Fibroblast of peridontal ligament (primary cell): ENCODE measurements around the gene CHCHD2.
"Not testable (repeated sequence)": the region's sequence is repeated elsewhere in the genome, so short reads cannot be mapped to it uniquely, and the experiment has no call there.

Source experiments
- DNase-seq: peaks from one replicate; pipeline ENCODE4 v3.0.0-alpha.2; 2010; ENCODE audit errors: extremely low read depth

Gene CHCHD2, protein sequence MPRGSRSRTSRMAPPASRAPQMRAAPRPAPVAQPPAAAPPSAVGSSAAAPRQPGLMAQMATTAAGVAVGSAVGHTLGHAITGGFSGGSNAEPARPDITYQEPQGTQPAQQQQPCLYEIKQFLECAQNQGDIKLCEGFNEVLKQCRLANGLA

DNA sequence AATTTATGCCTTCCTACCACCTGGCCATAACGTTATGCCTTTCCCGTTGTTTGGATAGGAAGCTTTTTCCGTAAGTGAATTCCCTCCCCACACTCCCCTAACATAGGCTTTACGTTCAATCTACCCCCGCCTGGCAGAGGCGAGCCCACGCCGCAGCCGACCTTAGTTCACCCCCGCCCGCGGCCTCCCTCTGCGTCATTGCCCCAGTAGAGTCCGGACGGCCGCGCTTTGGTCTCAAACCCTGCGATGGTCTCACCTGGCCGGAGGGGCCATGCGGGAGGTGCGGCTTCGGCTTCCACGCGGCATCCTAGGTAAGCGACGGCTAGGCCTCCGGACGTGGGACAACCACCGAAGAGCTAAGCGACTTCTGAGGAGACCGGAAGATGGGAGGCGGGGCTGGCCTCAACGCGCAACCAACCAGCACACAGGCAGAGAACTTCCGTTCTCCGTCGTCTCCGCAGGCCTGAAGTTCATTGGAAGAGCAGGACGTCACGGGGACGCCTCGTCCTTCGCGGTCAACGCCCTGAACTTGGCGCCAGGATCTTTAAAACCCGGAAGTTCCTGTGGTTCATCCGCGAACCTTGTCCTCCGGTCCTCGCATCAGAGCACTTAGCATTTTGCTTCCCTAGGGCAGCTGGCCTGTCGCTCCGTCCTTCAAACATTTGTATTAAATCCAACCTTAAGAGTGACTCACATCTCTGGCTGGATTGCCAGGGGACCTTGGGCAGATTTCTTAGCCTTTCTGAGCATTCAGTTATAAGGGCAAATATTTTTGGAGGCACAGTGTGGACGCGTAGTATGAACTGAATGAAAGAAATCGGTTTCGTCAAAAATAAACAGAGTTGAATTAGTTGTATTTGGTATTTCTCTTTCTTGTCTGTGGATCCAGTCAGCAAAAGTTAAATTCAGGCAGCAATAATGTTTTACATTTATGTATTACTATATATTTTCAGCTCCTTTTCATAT lies at the start of gene CHCHD2:
Gene CHCHD2, minus strand, starts transcription at position 369 of the 966 bp plus-strand sequence. Its CDS starts 63 bp downstream, at position 306.
- DNase-seq, result peak; percentile 99

DNA sequence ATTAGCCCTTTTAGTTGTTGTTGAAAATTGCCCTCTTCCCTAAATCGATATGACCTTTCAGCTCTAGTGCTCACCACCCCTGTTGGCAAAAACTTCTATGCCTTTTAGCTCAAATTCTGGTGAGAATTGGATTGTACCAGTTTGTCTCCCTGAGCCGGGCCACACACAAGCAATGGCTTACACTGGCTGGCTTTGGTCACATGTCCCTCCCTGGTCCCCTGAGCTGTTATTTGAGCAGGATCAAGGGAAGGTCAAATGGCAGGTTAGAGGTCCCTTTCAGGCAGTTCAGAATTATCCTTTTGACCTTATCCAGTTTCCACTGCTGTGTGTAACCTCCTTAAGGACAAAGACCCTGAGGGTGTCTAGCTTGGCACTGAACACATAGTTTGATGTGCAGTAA lies 24.8 kb upstream of the CHCHD2 start:
- not testable (repeated sequence) for DNase-seq

DNA sequence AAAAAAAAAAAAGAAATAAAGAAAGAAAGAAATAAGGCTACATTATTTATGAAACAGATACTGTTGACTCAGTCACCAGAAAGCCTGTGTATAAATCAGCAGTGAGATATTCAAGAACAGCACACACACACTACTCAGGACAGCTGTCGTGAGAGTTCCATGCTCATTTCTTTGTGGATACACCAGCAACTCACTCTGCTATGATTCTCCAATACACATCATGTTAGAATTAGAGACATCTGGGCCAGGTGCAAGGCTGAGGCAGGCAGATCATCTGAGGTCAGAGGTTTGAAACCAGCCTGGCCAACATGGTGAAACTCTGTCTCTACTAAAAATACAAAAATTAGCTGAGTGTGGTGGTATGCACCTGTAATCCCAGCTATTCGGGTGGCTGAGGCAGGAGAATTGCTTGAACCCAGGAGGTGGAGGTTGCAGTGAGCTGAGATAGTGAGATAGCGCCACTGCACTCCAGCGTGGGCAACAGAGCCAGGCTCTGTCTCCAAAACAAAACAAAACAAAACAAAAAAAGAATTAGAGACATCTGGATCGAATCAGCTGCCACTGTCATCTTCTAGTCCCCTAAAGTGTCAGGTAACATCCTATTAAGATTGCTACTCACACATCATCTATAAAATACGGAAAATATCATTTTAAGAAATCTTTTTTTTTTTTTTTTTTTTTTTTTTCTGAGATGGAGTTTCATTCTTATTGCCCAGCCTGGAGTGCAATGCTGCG lies 21.1 kb upstream of the CHCHD2 start:
- no peak for DNase-seq

DNA sequence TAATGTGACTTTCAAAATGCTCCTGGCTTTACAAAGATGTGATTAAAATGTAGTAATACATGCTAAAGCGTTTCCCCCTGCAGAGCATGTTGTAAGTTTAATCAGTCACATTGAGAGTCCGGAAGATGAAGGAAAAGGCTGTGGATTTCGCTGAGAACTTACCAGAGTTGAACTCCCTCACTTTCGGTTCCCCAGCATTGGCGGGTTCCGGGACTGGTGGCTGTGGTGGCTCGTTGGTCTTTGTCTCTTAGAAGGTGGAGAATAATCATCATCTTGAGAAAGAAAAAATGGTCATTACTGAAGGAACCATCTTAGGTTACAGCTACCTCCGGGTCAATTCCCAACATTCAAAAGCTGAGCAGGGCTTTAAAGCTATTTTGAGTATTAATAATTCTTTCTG lies 19.6 kb upstream of the CHCHD2 start:
- DNase-seq, result no peak

DNA sequence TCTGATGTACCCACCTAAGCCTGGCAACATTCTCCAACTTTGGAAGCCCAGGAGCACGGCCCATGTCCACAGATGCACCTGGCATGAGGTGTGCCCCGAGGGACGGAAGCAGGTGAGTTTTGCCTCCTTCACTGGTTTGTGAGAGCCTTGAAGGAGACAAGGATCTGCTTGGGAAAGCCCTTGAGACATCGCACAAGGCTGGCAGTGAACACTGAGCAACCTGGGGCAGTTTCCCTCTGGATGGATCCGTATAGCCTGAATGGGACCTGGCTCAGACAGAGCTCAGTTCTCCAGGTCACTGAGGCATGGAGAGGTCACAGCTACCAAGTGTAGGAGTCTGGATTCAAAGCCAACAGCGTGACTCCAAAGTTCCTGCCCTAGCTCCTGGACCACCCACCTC lies 18.7 kb upstream of the CHCHD2 start:
- no peak for DNase-seq

DNA sequence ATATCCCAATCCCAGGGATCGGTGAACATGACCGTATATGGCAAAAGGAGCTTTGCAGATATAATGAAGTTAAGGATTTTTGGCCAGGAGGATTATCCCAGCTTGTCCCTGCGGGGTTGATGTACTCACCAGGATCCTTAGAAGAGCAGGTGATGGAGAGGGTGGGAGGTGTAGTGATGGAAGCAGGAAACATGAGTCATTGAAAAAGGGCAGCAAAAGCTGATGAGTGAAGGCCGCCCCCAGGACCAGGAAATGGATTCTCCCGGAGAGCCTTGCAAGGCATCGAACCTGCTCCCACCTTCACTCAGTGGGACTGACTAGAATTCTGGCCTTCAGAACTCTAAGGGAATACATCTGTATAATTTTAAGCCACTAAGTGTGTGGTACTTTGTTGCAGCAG lies 15.2 kb upstream of the CHCHD2 start:
- DNase-seq, result no peak

DNA sequence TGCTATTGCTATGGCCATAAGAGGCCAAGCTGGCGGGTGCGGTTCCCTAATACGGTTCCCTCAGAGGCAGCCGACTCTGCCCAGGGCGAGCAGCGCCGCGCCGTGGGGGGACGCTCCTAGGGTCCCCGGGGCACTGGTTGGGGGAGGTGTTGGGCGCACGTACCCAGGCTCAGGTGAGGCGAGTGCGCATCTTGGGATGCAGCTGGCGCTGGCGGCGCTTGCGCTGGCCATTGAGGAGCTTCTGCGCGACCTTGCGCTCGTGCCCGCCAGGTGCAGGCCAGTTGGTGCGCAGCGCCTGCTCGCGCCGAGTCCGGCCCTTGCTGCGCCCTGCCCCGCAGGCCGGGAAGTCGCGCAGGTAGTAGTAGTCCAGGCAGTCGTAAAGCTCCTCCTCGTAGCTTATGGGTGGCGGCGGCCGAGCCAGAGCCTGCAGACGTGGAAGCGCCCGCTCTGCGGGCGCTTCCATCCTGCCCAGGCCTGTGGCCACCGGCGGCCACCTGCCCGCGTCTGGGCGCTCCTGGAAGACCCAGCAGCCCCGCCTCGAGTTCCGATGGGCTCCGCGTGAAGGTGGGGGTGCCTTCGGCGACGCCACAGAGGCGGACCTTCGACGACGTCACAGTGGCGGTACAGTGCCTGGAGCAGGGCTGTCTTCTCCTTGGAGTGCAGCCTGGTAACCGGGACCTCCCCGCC lies 9.7 kb upstream of the CHCHD2 start, which contains the start of gene NUPR2:
Gene NUPR2, minus strand, starts transcription at position 566 of the 687 bp plus-strand sequence. Its CDS starts 103 bp downstream, at position 463.
- DNase-seq, result no peak

DNA sequence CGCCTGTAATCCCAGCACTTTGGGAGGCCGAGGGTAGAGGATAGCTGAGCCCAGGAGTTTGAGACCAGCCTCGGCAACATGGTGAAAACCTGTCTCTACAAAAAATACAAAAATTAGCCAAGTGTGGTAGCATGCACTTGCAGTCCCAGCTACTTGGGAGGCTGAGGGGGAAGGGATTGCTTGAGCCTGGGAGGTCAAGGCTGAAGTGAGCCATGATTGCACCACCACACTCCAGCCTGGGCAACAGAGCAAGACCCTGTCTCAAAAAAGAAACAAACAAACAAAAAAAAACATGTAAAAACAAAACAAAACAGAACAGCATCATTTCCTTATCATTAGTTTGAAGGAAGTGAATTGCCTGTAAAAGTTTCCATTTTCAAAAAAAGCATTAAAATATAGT lies 6.0 kb upstream of the CHCHD2 start:
- not testable (repeated sequence) for DNase-seq

DNA sequence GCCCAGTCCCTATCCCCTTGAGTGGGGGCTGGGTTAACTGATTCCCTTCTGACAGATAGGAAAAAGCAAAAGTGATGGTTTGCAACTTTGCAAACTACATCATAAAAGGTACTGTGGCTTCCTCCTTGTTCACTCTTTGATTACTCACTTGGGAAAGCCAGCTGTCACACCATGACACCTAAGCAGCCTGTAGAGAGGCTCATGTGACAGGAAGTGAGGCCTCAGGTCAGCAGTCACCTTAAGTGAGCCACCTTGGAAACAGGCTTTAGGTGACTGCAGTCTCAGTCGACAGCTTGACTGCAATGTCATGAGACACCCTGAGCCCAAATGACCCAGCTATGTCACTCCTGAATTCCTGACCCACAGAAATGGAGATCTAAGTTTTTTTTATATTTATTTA lies 4.3 kb upstream of the CHCHD2 start:
- DNase-seq, result no peak

DNA sequence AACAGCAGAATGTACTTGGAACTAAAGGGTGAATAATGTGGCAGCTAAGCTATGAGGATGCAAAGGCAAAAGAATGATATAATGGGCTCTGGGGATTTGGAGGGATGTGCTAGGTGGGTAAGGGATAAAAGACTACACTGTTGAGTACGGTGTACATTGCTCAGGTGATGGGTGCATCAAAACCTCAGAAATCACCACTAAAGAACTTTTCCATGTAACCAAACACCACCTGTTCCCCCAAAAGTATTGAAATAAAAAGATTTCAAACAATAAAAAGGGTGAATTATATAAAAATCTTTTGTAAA lies 1.6 kb upstream of the CHCHD2 start:
- DNase-seq, result no peak

DNA sequence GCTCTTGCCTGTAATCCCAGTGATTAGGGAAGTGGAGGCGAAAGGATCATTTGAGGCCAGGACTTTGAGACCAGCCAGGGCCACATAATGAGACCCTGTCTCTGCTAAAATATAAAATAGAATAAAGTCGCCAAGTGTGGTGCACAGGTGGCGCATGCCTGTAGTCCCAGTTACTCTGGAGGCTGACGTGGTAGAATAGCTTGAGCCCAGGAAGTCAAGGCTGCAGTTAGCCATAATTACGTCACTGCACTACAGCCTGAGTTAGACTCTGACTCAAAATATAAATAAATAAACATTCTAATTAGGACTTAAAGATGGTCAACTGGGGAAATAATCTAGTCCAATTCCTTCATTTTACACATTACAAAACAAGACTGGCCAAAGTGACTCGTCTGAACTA lies 768 bp downstream of the CHCHD2 start:
- peak; percentile 84 for DNase-seq

DNA sequence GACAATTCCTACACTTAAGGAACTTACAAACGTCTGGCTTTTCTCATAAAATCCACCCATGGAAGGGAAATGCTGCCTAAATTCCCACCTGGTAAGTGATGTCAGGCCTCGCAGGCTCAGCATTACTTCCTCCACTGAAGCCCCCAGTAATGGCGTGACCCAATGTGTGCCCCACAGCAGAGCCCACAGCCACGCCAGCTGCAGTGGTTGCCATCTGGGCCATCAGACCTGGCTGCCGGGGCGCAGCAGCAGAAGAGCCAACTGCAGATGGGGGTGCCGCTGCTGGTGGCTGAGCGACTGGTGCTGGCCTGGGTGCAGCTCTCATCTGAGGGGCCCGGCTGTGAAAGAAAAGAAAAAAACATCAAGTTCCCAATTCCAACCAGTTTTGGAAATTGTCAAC lies 2.1 kb downstream of the CHCHD2 start:
- DNase-seq, result not testable (repeated sequence)

DNA sequence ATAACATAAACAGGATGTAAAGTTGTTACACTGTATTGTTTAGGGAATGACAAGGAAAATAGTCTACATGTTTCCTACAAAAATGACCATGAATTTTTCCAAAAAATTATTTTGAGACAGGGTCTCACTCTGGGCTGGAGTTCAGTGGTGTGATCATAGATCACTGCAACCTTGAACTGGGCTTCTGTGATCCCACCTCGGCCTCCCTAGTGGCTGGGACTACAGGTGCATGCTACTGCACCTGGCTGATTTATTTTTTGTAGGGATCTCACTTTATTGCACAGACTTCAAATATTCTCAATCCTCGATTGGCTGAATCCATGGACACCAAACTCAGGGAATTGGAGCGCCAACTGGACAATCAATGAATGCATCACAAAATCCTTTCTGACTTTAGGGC lies 6.6 kb downstream of the CHCHD2 start:
- DNase-seq, result no peak

DNA sequence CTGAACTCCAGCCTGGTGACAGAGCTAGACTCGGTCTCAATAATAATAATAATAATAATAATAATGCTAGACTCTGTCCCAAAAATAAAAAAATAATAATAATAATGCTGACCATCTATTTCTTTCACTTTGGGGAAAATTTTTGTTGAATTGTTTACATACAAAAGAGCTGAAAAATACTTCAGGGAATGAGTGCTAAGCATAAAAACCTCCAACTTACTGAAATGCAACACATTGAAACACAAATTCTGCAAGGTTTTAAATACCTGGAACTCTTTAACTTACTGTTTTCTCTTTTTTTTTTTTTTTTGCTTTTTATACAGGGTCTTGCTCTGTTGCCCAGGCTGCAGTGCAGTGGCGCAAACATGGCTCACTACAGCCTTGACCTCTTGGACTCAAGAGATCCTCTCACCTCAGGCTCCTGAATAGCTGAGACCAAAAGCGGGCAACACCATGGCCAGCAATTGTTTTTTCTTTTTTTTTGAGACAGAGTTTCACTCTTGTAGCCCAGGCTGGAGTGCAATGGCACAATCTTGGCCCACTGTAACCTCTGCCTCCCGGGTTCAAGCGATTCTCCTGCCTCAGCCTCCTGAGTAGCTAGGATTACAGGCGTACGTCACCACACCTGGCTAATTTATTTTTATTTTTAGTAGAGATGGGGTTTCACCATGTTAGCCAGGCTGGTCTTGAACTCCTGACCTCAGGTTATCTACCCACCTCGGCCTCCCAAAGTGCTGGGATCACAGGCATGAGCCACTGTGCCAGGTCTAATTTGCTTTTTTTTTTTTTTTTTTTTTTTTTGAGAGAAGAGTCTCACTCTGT lies 7.9 kb downstream of the CHCHD2 start:
- peak; percentile 34 for DNase-seq

DNA sequence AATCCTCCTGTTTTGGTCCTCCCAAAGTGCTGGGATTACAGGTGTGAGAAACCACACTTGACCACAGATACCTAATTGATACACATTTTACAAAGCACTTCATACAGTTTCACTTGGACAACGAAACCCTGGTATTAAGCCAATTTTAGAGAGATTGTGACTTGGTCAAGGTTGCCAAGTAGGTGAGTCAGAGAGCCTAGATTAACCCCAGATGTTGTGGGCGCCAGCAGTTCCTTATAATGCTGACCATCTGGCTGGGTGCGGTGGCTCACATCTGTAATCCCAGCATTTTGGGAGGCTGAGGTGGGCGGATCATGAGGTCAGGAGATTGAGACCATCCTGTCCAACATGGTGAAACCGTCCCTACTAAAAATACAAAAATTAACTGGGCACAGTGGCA lies 8.6 kb downstream of the CHCHD2 start:
- DNase-seq, result peak; percentile 98

DNA sequence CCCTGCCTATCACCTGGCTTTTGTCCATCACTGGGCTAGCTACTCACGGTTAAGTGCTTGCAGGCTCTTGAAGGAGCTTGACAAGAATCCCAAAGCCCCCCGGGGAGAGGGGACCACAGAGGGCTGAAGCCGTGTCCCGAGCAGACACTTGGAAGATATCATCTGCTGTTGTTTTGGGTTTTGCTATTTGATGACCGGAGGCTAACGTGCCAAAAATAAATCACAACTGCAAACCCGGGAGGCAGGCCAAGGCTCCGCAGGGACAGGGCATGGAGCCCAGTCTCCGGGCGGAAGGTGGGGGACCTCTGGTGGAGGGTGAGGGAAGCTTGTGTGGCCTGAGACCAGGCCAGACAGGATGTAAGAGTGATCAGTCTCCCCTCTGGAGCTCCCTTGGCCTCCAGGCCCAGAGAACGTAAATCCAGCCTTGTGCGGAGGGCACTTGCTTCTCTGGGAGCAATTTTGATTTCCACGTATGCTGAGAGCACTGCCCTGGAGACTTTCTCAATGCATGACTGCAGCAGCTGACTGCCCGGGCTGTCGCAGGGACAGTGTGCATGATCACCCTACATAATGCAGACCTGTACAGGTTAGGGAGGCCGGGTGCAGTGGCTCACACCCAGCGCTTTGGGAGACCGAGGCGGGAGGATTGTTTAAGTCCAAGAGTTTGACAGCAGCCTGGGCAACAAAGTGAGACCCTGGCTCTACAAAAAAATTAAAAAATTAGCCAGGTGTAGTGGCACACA lies 13.3 kb downstream of the CHCHD2 start, which contains the start of gene PHKG1:
Gene PHKG1, minus strand, starts transcription at position 164 of the 743 bp plus-strand sequence. CDS start 4,011 bp downstream, outside the sequence.
- peak; percentile 91 for DNase-seq

DNA sequence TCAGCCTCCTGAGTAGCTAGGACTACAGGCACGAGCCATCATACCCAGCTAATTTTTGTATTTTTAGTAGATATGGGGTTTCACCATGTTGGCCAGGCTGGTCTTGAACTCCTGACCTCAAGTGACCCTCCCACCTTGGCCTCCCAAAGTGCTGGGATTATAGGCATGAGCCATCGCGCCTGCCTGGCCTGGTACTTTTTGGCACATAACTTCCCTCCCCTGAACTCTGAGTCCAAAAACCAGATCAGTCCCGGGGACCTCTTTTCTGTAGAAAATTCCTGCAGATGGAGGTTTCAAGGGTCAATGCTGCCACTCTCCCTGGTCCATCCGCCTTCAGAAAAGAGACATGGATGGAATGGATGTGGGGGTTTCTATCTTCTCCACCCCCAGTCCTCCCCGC lies 13.9 kb downstream of the CHCHD2 start:
- DNase-seq, result not testable (repeated sequence)

DNA sequence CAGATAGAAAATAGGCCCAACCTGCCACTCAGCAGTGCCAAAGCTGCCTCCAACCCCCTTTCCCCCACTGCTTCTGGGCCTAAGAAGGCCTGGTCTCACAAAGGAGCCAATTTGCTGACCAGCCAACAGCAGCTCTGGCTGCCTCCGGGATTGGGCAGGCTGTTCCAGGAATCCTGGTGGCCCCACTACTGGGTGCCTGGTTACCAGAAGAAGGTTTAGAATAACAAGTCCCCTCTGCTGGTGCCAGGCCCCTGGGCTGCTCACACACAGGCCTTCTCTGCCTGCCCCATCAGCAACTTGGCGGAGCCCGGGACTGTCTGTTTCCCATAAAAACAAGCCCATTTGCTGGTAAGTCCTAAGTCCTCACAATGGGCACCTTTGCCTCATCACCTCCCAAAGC lies 14.7 kb downstream of the CHCHD2 start:
- DNase-seq, result peak; percentile 77

DNA sequence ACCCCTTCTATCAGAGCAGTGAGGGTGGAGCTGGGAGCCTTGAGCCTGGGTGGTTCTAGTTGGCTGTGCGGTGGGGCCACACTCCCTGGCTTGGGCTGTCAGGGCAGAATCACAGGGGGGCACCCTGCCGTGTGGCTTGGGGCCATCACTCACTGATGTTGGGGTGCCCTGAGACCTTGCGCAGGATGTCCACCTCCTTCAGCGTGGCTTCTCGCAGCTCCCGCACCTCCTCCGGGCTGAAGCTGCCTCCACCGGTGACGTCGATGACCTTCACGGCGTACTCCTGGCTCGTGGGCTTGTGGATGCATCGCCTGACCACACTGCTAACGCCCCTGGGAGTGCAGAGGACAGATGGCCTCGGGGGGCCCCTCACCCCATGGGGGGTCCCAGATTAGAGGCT lies 18.8 kb downstream of the CHCHD2 start:
- DNase-seq, result no peak

DNA sequence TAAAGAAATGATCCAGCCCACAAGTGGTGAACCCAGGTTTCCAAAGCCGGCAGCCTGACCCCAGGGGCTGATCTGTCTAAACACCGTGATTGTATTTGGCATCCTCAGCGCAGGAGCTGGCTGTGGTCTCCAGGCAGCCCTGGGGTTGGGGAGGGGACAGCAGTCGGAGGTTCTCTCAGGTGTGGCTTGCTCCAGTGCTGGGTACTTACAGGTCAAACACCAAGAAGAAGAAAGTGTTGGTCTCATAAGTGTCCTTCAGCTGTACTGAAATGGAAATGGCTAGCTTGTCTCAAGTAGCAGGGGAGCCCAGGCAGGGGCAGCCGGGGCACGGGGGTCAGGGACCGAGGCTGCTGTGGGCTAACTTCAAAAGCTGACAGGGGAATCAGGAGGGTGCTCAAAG lies 19.5 kb downstream of the CHCHD2 start:
- DNase-seq, result no peak
